Mesendoderm (in vitro differentiated cells): ENCODE results near the gene BACE2.

ENCODE experiments used
- small RNA-seq: library from polyadenylated mRNA; stranded (forward); fragments of <200 nt; extraction: miRNeasy Mini kit (QIAGEN cat#:217004); gene quantifications from one replicate; pipeline ENCODE3, GENCODE V24; 2013; ENCODE audit not compliant: insufficient read depth

Gene BACE2

Small RNAs within 50 kb of the gene (small RNA-seq; reads per million reads assigned to genes)
- 0.54 reads per million for gene MIR3197
